ENCODE data around the gene TNS3.

TNS3 gene

DNA sequence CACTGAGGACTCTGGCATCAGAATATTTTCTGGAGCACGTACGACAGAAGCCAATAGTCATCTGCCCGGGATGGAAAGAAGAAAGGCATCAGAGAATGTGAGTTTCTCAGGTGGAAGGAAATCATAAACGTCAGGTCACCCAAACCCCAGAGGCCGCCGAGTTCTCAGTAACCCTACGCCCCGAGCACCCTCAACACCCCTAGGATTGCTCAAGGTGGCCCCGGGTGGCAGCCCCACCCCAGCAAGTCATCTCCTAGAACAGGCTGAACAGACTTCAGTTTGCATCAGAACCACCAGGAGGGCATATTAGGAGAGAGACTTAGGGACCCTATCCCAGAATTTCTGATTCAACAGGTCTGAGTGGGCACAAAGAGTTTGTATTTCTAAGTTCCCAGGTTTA lies 117.6 kb downstream of the TNS3 start:
- DNase-seq: no peak

DNA sequence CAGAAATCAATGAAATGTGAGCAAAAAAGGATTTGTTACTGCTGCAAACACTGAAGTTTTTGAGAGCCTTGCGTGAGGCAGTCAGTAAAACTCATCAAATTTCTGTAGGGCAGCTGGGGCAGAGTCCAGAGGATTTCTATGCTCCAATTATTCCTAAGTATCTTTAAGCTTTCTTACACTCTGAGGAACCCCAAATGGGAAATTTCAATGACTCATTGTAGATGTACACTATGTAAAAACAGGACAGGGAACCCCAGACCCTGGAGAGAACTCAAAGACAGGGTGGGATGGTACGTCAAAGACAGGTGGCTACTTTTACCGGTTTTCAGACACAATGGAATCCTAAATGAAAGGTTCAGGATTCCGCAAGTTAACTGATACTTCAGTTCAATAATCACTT lies 120.2 kb downstream of the TNS3 start:
- DNase-seq: no peak

DNA sequence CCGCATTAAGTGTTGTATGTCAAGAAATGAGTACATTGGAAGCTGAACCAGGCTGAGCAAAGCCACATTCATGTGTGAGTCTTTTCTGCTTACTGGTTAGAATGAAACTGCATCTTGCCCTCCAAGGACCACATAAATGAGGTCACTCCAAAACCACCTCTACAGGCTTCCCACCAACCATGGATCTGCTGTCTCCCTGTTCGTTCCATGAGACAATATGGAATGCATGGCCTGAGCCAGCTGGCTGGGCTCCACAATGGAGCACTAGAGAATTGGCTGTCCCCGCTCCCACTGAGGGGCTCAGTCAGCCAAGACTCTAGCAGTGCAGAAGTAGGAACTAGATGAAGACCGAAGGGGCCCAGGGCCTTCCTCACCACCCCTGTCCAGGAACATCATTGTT lies 120.8 kb downstream of the TNS3 start:
- DNase-seq: no peak

DNA sequence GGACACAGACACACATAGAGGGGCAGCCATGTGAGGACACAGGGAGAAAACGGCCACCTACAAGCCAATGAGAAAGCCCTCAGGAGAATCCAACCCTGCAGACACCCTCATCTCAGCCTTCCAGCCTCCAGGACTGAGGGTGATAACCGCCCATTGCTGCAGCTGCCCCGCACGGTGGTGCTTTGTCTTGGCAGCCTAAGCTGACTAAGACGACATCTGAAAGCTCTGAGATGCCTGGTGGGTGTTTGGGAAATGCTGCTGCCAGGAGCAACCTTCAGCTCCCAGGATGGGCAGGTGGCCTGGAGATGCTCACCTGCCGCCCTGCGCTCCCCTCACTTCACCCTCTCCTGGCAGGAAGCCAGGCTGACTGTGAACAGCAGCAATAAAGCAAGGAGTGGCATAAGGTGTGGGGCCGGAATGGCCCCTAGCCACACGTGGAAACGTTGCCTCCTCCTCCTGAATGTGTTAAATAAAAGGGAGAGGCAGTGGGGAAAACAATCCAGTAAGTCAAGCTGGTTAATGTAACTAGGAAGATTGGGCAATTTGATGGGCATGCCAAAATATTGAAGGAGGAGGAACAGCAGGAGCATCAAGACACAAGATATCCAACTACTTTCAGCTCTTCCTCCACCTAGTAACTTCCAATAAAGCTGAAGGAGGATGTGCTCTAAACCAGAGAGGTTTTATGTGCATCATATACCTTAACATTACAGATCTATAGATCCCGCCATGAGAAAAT lies 121.5 kb downstream of the TNS3 start:
- no peak for DNase-seq

DNA sequence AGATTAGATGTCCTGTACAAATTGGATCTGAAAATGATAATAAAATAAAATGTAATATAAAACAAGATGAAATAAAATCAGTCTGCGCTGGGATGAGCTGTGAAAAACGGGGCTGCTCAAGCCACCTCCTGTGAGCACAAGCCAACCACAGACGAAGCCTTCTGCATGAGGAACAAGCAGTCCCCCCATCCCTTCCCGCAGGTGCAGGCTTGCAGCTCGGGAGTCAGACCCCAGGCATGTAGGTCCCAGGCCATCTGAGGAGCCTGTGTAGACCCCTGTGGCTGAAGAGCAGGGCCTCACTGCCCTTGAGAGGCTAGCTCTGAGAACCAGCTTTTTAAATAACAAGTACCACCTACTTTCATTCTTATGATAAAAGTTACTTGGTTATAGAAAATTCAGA lies 123.4 kb downstream of the TNS3 start:
- no peak for DNase-seq

DNA sequence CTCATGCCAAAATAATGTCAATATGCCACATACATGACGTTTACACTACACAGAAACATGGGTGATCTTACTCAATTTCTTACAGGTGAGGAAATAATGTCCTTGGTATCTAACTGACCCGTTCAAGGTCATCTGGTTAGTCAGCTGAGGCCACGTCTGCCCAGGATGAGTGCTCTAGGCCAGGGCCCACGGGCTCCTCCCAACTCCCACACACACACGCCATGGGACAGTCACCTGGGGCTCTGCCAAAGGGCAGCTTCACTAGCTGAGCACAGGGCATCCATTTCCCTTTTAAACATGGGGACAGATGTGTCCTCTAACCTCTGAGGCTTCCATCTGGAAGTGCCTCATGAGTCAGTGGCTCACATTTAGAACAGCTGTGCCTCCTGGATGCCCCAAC lies 123.9 kb downstream of the TNS3 start:
- DNase-seq: no peak

DNA sequence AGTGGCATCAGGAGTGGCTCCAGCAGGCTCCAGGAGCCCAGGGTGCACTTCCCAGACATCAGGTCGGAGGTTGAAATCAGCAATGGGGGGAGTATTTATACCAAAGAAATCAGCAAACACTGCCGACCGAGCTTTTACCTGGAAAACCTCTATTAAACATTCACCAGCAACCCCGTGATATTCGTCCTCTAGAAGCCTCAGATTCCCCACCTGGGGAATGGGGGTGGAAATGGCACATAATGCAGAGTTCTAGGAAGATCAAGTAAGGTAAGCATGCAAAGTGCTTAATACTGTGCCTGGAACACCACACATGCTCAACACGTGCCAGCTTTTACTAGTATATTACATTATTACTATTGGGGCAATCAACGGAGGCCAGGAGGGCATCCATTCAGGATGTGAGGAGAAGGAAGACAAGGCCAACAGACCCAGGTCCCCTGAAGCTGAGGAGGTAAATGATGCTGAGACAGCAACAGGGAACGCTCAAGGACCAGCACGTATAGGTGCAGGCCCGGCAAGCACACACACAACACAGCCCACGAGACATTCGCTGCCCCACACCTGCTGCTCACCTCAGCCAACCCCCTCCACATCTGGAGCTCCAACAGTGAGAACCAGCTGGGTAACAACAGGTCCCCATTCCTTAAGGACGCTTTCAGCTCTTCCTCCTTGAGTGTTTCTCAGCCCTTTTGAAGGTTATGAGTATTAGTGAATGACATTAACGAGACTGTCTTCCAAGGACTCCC lies 125.5 kb downstream of the TNS3 start:
- no peak for DNase-seq

DNA sequence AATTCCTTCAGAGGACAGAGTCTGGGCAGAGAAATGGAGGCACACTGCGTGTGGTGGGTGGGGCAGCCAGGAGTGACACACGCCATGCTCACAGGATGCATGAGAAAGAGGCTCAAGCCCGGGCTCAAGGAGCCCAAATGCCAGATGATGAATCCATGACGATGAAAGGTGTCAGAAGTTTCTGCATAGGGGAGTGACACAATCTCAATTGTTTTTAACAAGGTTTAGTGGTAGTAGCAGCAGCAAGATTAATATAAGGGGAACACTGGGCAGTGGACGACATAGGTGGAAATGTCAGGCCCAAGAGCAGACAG lies 126.1 kb downstream of the TNS3 start:
- DNase-seq: no peak

DNA sequence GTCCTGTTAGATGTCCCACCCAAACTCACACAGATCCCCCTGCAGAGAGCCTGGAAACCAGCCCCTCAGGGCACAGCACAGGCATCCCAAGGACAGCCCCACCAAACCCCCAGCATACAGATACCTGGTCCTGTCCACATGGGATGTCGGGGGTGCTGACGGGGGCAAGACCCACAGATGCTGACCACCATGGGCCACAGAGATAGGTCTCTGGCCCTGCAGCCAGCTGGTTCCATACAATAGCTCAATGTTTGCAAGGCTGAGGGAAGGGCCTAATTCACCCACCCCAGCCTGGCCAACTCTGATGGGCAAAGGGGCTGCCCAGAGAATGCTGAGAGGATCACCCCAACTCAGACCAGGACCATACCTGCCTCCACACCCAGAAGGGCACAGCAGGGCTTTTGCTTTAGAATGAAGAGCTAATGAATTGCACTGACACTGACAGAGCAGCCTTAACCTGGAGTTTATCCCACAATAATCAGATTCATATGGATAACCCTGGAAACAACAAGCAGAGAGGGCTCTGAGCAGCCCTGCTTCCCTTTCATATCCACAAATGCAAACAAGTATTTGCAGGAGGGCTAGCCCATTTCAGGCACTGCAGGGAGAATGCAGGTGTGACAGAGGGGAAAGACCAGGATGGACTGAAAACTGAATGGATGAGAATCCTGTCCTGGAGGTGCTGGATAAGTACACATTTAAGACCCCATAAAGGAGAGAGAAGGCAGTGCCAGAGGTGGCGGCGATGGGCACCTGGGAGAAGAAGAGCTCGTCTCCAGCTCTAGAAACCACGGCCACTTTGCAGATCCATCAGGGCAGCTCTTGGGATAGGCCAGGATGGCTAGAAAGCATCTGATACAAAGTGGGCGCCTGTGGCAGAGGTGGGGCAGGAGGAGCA lies 126.7 kb downstream of the TNS3 start:
- no peak for DNase-seq

DNA sequence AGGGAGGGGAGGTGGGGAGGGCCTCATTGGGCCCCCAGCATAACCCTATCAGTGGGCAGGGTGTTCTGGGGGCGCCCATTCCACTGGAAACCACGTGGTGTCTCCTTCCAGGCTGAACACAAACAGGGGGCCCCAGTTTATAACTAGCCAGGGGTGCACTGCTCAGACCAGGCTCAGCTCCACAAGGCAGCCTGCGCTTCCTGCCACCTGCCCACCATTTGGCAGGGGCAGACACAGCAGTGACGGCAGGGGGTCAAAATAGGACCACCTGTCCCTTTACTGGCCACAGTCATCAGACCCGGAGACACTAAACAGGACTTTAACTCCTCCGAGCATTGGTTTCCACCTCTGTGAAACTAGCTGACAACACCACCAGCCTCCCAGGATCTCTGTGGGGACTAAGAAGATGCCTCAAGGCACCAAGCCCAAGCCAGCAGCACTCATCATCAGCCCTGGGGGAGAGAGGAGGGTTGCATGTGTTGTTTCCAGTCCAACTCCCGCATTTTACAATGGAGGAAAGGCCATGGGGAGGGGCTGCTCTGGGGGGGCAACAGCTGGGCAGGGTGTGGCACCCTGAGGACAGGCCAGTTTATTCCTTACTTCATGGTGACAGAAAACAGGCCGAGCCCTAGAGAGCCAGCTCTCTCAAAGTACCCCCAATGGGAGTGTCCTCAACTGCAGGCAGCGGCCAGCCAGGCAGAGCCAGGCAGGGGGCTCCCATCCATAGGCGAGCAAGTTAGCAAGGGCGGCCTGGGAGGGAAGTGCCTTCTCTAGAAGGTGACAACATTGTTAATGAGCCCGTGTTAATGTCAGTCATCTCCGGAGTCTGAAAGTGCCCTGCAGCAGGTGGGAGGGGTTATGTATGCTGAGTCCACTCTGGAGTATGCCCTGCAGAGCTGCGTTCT lies 127.6 kb downstream of the TNS3 start:
- DNase-seq: no peak

DNA sequence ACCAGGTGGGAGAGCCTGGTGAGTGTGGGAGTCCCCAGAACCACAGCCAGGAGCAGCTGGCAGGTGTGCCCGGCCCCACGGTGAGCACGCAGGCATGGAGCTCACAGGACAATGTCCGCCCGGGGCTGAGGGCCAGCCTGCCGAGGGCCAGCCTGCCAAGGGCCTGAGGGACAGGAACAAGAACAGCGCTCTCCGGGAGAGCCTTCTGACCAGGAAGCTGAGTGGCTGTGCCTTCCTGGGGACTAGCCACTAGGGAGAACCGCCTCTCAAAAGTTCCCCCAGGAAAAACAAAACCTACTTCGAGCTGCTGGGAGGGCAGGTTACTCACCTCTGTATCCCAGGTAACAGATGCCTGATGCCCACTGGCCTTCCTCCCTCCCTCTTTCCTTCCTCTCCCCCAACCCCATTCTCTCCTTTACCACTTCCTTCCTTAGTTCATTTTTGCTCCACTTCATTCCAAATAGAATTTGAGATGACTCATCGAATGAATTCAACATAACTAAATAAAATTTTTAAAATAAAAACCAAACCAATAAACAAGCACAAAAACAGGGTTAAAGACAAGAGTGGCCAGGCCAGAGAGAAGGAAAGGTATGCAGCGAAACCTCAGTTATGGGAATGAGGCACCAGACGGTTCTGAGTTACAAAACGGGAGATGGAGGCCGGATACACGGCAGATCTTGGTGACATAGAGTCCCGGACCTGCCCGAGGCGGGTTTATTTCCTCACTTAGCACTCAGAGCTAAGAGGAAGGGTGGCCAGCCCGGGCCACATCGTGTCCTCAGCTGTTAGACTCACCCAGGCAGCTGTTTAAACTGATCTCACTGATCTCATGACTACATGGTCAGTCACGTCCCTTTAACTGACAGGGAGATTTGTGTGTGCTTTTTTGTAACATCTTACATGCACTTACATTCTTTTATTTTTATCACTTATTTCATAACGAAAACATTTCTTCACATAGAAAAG lies 128.5 kb downstream of the TNS3 start:
- no peak for DNase-seq

DNA sequence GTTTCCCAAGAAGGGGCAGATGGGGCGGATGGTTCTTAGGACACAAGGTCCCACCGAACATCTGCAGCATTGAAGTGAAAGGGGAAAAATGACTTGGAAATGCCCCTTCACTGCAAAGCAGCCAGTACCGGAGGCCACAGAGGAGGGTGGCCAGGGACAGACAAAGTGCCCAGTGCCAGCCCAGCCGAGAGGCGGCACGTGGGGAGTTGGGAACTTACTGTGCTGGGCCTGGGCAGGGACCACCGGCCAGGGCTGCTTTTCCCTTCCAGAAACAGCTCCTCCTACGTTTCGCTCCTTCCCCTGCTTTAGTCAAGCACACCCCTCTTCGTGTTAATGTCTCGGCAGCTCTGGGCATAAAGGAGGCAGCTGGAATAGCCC lies 129.2 kb downstream of the TNS3 start:
- DNase-seq: no peak

DNA sequence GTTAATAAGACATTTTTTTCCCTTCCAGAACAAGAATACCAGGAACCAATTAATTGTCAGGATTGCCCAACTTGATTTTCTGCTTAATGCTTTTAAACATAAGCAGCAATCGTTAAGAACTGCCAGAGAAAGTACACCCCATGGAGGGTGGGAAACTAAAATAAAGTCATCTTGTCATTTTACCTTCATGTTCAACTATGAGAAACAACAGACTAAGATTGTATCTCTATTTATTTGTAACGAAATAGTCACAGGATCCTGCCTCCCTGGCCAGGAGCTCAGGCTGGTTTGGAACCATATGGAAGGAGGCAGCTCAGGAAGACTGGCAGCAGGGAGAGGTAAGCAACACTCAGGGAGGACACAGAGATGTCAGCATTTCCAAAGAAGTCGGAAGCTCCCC lies 129.6 kb downstream of the TNS3 start:
- no peak for DNase-seq

DNA sequence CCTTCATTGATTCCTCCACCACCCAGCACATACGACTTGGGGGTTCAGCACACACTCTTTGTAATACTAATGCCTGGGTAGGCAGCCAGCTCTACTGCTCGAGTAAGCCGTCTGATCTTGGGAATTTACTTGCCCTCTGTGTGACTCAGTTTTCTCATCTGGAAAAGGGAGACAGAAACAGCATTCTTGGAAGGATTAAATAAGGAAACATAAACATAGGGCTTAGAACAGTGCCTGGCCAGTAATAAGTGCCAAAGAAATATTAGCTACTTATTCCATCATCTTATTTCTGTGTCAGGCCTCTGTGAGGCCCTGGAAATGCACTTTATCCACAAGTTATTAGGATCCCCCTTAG lies 130.1 kb downstream of the TNS3 start:
- no peak for DNase-seq

DNA sequence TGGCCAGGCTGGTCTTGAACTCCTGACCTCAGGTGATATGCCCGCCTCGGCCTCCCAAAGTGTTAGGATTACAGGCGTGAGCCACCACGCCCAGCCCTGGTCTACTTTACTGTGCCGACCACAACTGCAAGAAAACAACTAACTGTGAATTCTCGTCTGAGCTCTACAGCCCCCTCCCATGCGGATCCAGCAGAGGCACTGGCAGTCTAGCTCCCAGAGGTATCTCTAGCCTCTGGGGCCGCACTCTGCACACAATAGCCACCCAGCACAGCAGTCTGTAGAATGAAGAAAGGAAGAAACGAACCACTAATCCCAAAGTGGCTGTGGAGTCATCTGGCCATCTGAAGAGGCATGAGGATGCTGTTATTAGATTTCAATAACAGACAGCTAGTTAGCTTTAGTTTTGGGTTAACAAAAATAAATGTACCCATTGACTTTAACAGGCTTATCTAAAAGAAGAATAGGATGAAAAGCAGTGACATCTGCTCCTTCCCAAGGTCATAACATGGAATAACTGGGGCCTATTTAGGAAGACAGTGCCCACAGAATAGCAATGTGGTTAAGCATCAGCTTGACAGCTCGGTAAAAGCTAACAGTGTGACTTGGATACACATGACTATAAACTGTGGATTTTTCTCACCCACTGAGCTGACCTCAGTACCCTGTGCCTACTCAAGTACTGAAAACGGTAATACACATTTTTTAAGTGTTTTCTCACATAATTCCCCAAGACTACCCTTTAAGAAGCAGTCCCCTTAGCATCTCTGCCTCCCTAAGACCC lies 131.9 kb downstream of the TNS3 start:
- DNase-seq: no peak

DNA sequence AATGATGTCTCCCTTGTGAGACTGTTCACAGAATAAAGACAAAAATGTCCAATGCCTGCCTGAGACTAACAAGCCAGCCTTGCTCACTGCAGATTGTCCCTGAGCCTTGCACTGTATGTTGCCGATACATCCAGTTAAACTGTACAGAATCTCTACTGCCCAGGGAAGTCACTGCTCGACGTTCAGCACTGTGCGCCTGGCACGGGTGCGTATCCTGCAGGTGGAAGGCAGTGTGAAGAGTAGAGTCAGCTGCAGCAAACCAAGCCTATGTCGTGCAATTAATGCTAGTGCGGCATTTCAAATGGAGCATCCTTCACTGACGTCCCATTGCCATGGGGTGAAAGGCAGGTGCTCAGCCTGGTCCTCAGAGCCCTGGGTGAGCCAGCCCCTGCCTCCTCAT lies 132.9 kb downstream of the TNS3 start:
- DNase-seq: no peak

DNA sequence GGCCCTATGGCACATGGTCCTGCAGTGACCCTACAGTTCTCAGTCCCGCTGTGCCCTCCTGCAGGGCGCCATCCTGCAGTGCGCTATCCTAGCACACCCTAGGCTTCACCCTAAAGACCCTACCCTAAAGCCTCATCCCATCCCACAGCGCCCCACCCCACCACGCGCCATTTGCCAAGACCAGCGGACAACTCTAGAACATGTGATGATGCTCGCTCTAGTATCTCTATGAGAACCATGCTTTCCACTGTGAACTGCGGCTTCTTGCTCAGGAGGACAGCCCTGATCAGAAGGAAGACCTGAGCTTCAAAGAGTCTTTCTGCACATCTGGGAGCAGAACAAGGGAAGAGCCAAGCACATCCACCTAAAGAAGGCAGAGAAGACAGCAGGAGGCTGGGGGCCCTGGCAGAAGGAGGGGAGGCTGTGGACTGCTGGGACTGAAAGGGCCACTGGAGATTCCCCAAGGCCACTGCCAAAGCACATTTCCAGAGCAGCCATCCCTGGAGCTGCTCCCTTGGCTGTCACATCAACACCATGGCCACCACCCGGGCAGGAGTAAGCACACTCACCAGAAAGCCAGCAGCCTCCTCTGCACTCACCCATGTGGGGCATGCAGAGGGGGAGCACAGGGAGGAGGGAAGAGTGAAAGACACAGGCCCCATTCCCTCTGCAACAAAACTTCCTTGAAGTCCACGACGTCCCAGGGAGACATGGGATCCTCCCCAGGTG lies 134.1 kb downstream of the TNS3 start:
- DNase-seq: no peak

DNA sequence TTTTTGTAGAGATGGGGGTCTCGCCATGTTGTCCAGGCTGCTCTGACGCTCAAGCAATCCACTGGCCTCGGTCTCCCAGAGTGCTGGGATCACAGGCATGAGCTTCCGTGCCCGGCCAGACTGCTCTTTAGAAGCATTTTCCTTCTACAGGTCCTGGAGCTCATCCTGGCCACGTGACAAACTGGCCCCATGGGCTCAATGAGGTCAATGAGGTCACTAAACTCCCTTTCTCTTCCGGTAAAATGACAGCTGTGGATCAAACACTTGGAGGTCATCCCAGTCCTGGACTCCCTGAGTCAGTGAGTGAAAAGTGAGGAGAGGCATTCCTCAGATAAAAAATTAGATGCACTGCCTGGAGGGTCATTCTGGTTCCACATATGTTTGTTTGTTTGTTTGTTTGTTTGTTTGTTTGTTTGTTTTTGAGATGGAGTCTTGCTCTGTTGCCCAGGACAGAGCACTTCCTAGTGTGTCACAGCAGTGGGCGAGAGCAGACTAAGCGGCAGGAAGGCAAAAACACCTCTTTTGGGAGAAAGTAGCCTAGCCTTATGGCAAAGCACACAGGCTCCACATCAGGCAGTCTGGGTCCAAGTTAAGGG lies 134.9 kb downstream of the TNS3 start:
- no peak for DNase-seq

DNA sequence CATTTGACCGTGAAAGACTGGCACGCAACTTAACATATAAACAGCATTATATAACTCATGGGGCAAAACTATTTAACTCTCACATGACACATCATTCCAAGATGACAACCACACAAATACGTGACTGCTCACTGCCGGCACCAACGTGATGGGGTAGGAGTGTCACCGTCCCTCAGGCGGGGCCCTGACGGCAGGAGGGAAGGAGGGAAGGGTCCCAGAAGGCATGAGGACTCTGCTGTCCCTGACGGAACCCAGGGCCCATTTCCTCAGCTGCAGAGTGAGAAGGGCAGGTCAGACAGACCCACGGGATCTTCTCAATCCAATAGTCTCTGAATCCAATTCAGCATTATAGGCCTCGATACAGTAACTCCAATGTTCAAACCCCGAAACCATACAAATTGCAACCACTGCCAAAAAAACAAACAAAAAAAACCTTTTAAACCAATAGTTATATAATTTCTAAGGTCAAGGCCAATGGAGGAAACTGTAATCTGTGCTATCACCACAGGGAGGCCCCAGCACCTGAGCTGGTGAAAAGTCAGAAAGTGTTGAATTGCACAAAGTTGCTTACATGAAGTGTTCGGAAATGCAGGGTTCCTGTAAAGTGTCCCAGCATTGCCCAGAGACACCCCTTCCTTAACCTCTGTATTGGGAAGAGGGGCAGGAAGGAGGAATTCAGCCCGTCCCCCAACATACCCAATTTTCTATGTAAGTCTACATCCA lies 137.4 kb downstream of the TNS3 start:
- DNase-seq: no peak
